Activated naive CD4-positive, alpha-beta T cell (primary cell): Measurements from ENCODE around the gene GNG11.

Experiments used
- DNase-seq, 4 experiments: peaks; one replicate each; lab custom pipeline; 2025; lab: John Stamatoyannopoulos, UW

Gene GNG11

GRCh38 chr7:93948106-93948505 lies 26.6 kb downstream of the GNG11 start:
- DNase-seq, result no peak

- no peak for DNase-seq
Measured at GRCh38 chr7:93948873-93949272, 27.3 kb downstream of the GNG11 start.

- no peak for DNase-seq
Measured at GRCh38 chr7:93949423-93949822, 27.9 kb downstream of the GNG11 start.

- no peak for DNase-seq
Measured at GRCh38 chr7:93955304-93955703, 33.8 kb downstream of the GNG11 start.

GRCh38 chr7:93957767-93958166 lies 36.2 kb downstream of the GNG11 start:
- no peak for DNase-seq

- no peak for DNase-seq
Measured at GRCh38 chr7:93958216-93958615, 36.7 kb downstream of the GNG11 start.

GRCh38 chr7:93958651-93959050 lies 37.1 kb downstream of the GNG11 start:
- no peak for DNase-seq

- no peak for DNase-seq
Measured at GRCh38 chr7:93960986-93961385, 39.5 kb downstream of the GNG11 start.

GRCh38 chr7:93964262-93964661 lies 42.7 kb downstream of the GNG11 start:
- DNase-seq, result no peak

- no peak for DNase-seq
Measured at GRCh38 chr7:93964813-93965212, 43.3 kb downstream of the GNG11 start.

GRCh38 chr7:93968911-93969620 lies 47.5 kb downstream of the GNG11 start:
- no peak for DNase-seq

GRCh38 chr7:93972029-93972725 lies 50.6 kb downstream of the GNG11 start:
- DNase-seq, result no peak

GRCh38 chr7:93973134-93973533 lies 51.6 kb downstream of the GNG11 start:
- DNase-seq, result no peak

GRCh38 chr7:93977211-93977950 lies 55.8 kb downstream of the GNG11 start:
- DNase-seq, result no peak
